ENCODE results near the gene PFKFB2.

DNA sequence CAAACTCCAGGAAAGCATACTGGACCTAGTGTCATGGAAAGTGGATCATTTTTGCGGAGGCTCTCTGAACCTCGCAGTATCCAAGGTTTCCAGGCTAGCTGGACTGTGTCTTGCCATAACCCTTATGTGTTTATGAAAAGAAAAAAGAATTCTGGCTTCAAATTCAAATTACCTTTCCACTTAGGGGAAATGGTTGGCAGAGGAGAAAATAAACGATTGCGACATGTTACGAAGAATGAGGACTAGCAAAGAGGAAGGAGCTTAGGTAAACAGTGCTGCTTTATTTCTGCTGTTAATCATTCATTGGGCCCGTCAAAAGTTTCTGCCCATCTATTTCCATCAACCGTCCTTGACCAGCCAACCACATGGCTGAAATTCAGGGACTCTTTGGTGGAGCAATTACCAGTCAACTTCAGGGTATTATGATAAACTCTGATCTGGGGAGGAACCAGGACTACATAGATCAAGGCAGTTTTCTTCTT, 50.9 kb downstream of the PFKFB2 start, which contains the start of gene C4BPA:
- no peak for TF ChIP-seq EZH2 (IDR thresholded peaks at IDR 0.05)
- no peak for TF ChIP-seq POLR2AphosphoS5 (IDR thresholded peaks at IDR 0.05; ENCODE audit: borderline replicate concordance, low read depth, low read length)
- TF ChIP-seq FOXP2 (optimal IDR thresholded peaks at IDR 0.05; ENCODE audit: control extremely low read depth, extremely low read length, insufficient read depth) = no peak

Measured in SK-N-MC (cell line).